IMR-90 (cell line): ENCODE data around the gene ZDHHC14. TPM values are rescaled to one million over a fixed set of nuclear protein-coding genes. Genes with fewer than 3 reads are reported as not detected.

Experiments used
- ATAC-seq: fragments of 200-7000 bp; cut with Tn5 transposase; 2 replicates; pipeline ENCODE4 v1.9.1; 2020; ENCODE audit warnings: low read depth, mild to moderate bottlenecking, moderate library complexity
- BruUV-seq: library from RNA; stranded (reverse); fragments of 400-500 nt; replicated peaks from 2 replicates; lab custom pipeline; 2021; lab: Mats Ljungman, UMichigan
- CTCF ChIA-PET: fragments of 300-600 bp; formaldehyde crosslinking; extraction: SDS; loops from one replicate; lab custom pipeline; 2021; ENCODE audit warnings: antibody characterized with exemption; lab: Yijun Ruan, JAX
- POLR2A ChIA-PET: fragments of 300-600 bp; sonication (Branson Sonifier 250); formaldehyde crosslinking; loops from one replicate; lab custom pipeline; 2022; ENCODE audit warnings: antibody characterized with exemption; ENCODE audit not compliant: unreplicated experiment; lab: Charles Lee
- DNase-seq: peaks from one replicate; pipeline ENCODE4 v3.0.0; 2013
- H2AFZ ChIP-seq: replicated peaks from 2 replicates; pipeline ENCODE3; 2013; ENCODE audit warnings: low read length, mild to moderate bottlenecking; ENCODE audit not compliant: poor library complexity
- H2AK5ac ChIP-seq: 2 replicates; pipeline ENCODE4 v1.6.1; 2013; ENCODE audit warnings: low read depth, low read length, inconsistent platforms
- H2AK9ac ChIP-seq: replicated peaks from 2 replicates; pipeline ENCODE3; 2013; ENCODE audit warnings: mild to moderate bottlenecking, low read depth, low read length, moderate library complexity; ENCODE audit not compliant: poor library complexity
- H2BK120ac ChIP-seq: 2 replicates; pipeline ENCODE4 v1.6.1; 2013; ENCODE audit warnings: low read depth, low read length, inconsistent platforms
- H2BK15ac ChIP-seq: 3 replicates; pipeline ENCODE4 v1.6.1; 2013; ENCODE audit warnings: low read depth, low read length, inconsistent platforms
- H2BK20ac ChIP-seq: 2 replicates; pipeline ENCODE4 v1.6.1; 2013; ENCODE audit warnings: low read depth, mild to moderate bottlenecking, inconsistent platforms, low read length, moderate library complexity
- H2BK5ac ChIP-seq: 2 replicates; pipeline ENCODE4 v1.6.1; 2013; ENCODE audit warnings: mild to moderate bottlenecking, low read depth, low read length, inconsistent platforms; ENCODE audit not compliant: poor library complexity, severe bottlenecking
- H3K14ac ChIP-seq: replicated peaks from 2 replicates; pipeline ENCODE4 v1.6.1; 2013; ENCODE audit warnings: low read depth, low read length, inconsistent platforms
- H3K18ac ChIP-seq: 2 replicates; pipeline ENCODE4 v1.6.1; 2013; ENCODE audit warnings: low read depth, low read length, control low read depth
- H3K23ac ChIP-seq: 2 replicates; pipeline ENCODE4 v1.6.1; 2013; ENCODE audit warnings: low read depth, low read length, inconsistent platforms
- H3K27ac ChIP-seq: 2 replicates; pipeline ENCODE4 v1.5.1; 2013; ENCODE audit warnings: mild to moderate bottlenecking, control low read depth, low read length; ENCODE audit not compliant: insufficient read depth
- H3K27me3 ChIP-seq: 2 replicates; pipeline ENCODE4 v1.6.1; 2013; ENCODE audit warnings: low read length; ENCODE audit not compliant: control insufficient read depth, insufficient read depth
- H3K36me3 ChIP-seq: 2 replicates; pipeline ENCODE4 v1.6.1; 2013; ENCODE audit warnings: low read length, mixed read lengths; ENCODE audit not compliant: control insufficient read depth, insufficient read depth
- H3K4ac ChIP-seq: 2 replicates; pipeline ENCODE4 v1.6.1; 2013; ENCODE audit warnings: low read depth, low read length, inconsistent platforms
- H3K4me1 ChIP-seq: 2 replicates; pipeline ENCODE4 v1.6.1; 2013; ENCODE audit warnings: low read length, mixed read lengths; ENCODE audit not compliant: control insufficient read depth, insufficient read depth
- H3K4me2 ChIP-seq: 2 replicates; pipeline ENCODE4 v1.6.1; 2013; ENCODE audit warnings: low read depth, mild to moderate bottlenecking, control low read depth, low read length, moderate library complexity
- H3K4me3 ChIP-seq: 2 replicates; pipeline ENCODE4 v1.5.1; 2013; ENCODE audit warnings: low read depth, mild to moderate bottlenecking, control low read depth, low read length, moderate library complexity; ENCODE audit not compliant: insufficient read depth
- H3K56ac ChIP-seq: 2 replicates; pipeline ENCODE4 v1.6.1; 2013; ENCODE audit warnings: low read length, inconsistent platforms; ENCODE audit not compliant: insufficient read depth; ENCODE audit errors: extremely low read depth
- H3K79me1 ChIP-seq, 2 experiments: 2 replicates each; pipeline ENCODE4 v1.6.1; 2013; ENCODE audit warnings: low read length in 2 of 2, inconsistent platforms in 1 of 2, low read depth in 1 of 2
- H3K9ac ChIP-seq: 2 replicates; pipeline ENCODE4 v1.6.1; 2013; ENCODE audit warnings: low read depth, low read length, control low read depth
- H3K9me1 ChIP-seq: 2 replicates; pipeline ENCODE4 v1.6.1; 2013; ENCODE audit warnings: low read length, inconsistent platforms; ENCODE audit not compliant: insufficient read depth
- H3K9me3 ChIP-seq: 2 replicates; pipeline ENCODE4 v1.6.1; 2013; ENCODE audit warnings: low read length; ENCODE audit not compliant: control insufficient read depth, insufficient read depth
- H4K20me1 ChIP-seq: 2 replicates; pipeline ENCODE4 v1.6.1; 2013; ENCODE audit warnings: low read length, inconsistent platforms; ENCODE audit not compliant: insufficient read depth
- H4K5ac ChIP-seq: 2 replicates; pipeline ENCODE4 v1.6.1; 2013; ENCODE audit warnings: mild to moderate bottlenecking, low read depth, low read length, control low read depth
- H4K8ac ChIP-seq, 2 experiments: 2 replicates each; pipeline ENCODE4 v1.6.1; 2013; ENCODE audit warnings: low read depth in 2 of 2, low read length in 2 of 2, control low read depth in 1 of 2, inconsistent platforms in 1 of 2
- H4K91ac ChIP-seq: 2 replicates; pipeline ENCODE4 v1.6.1; 2013; ENCODE audit warnings: low read depth, low read length, inconsistent platforms; ENCODE audit not compliant: insufficient read depth
- BHLHE40 ChIP-seq: fragments of 150-350 bp; IDR thresholded peaks from 2 replicates; pipeline ENCODE4 v1.6.1; 2016; ENCODE audit warnings: mild to moderate bottlenecking, low read depth, low read length
- CEBPB ChIP-seq: IDR thresholded peaks from 2 replicates; pipeline ENCODE4 v1.6.1; 2012; ENCODE audit warnings: low read depth, low read length, improper control_type of control experiment
- CHD1 ChIP-seq: IDR thresholded peaks from 2 replicates; pipeline ENCODE4 v1.6.1; 2012; ENCODE audit warnings: low read depth, low read length, improper control_type of control experiment
- CTCF ChIP-seq: conservative IDR thresholded peaks from 2 replicates; pipeline ENCODE4 v1.5.1; 2012; ENCODE audit warnings: mild to moderate bottlenecking, low read depth, low read length, improper control_type of control experiment
- ELK1 ChIP-seq: fragments of 150-350 bp; IDR thresholded peaks from 2 replicates; pipeline ENCODE4 v1.6.1; 2016; ENCODE audit warnings: low read depth, mild to moderate bottlenecking, low read length, moderate library complexity, borderline replicate concordance
- FOS ChIP-seq: fragments of 150-350 bp; IDR thresholded peaks from 2 replicates; pipeline ENCODE4 v1.6.1; 2016; ENCODE audit warnings: low read depth, low read length
- MAFK ChIP-seq: IDR thresholded peaks from 2 replicates; pipeline ENCODE4 v1.6.1; 2012; ENCODE audit warnings: low read depth, low read length, improper control_type of control experiment
- MAZ ChIP-seq: IDR thresholded peaks from 2 replicates; pipeline ENCODE4 v1.6.1; 2012; ENCODE audit warnings: low read depth, mild to moderate bottlenecking, low read length, improper control_type of control experiment, moderate library complexity, borderline replicate concordance
- MXI1 ChIP-seq: IDR thresholded peaks from 2 replicates; pipeline ENCODE4 v1.6.1; 2012; ENCODE audit warnings: low read depth, mild to moderate bottlenecking, low read length, moderate library complexity, borderline replicate concordance
- NFE2L2 ChIP-seq: fragments of 150-350 bp; IDR thresholded peaks from 2 replicates; pipeline ENCODE4 v1.6.1; 2016; ENCODE audit warnings: low read depth, mild to moderate bottlenecking, low read length
- POLR2A ChIP-seq: IDR thresholded peaks from 2 replicates; pipeline ENCODE4 v1.6.1; 2012; ENCODE audit warnings: mild to moderate bottlenecking, low read depth, low read length
- RAD21 ChIP-seq: IDR thresholded peaks from 2 replicates; pipeline ENCODE4 v1.6.1; 2012; ENCODE audit warnings: low read length, improper control_type of control experiment
- RCOR1 ChIP-seq: IDR thresholded peaks from 2 replicates; pipeline ENCODE4 v1.6.1; 2012; ENCODE audit warnings: mild to moderate bottlenecking, low read length, improper control_type of control experiment; ENCODE audit not compliant: insufficient replicate concordance
- RFX5 ChIP-seq: IDR thresholded peaks from 2 replicates; pipeline ENCODE4 v1.8.0; 2012; ENCODE audit warnings: low read depth, mild to moderate bottlenecking, low read length, moderate library complexity
- SMC3 ChIP-seq: fragments of 150-350 bp; IDR thresholded peaks from 2 replicates; pipeline ENCODE4 v1.6.1; 2016; ENCODE audit warnings: low read depth, mild to moderate bottlenecking, antibody characterized with exemption, low read length, moderate library complexity
- USF2 ChIP-seq: fragments of 150-350 bp; IDR thresholded peaks from 2 replicates; pipeline ENCODE4 v1.6.1; 2017; ENCODE audit warnings: mild to moderate bottlenecking, antibody characterized with exemption, low read length, low read depth
- WGBS, 2 experiments: methylation state at CpG; one replicate each; pipeline versions ENCODE4 v1.1.5 to v1.1.7; 2013; ENCODE audit warnings: missing lambda C conversion rate in 2 of 2; ENCODE audit not compliant: insufficient read length in 1 of 2; ENCODE audit errors: extremely low coverage in 2 of 2; 5-methylcytosine and 5-hydroxymethylcytosine counted together
- dilution Hi-C: fragments of 300-500 bp; cut with HindIII; formaldehyde crosslinking; loops from one replicate; pipeline ENCODE4 v1.14.3; 2018; ENCODE audit warnings: low sequenced_read_pairs; ENCODE audit not compliant: unreplicated experiment
- in situ Hi-C: fragments of 300-500 bp; cut with MboI; formaldehyde crosslinking; loops from 3 replicates; pipeline ENCODE4 v1.14.3; 2019; ENCODE audit warnings: low sequenced_read_pairs, inconsistent platforms, mixed read lengths
- intact Hi-C: fragments of 100-400 bp; cut with micrococcal nuclease; formaldehyde crosslinking; loops from 2 replicates; pipeline ENCODE4 v1.10.0; 2022
- polyA plus RNA-seq, 3 experiments: library from polyadenylated mRNA; depleted of rRNA; stranded (reverse); fragments of >200 nt; gene quantifications; 2 replicates each; pipeline ENCODE4 v1.2.3, GENCODE V29; 2012; ENCODE audit warnings: low replicate concordance in 1 of 3
- total RNA-seq: library from RNA; depleted of rRNA; stranded (reverse); fragments of >200 nt; gene quantifications from 2 replicates; pipeline ENCODE4 v1.2.3, GENCODE V29; 2012

Gene ZDHHC14
- total and polyA plus RNA-seq, 2 of the 4 experiments (the other 2 are of a cell fraction): 0.90 to 2.0 TPM

GRCh38 chr6:157433678-157434081, 52.7 kb downstream of the ZDHHC14 start:
- Histone ChIP-seq H3K18ac (no peak overlapping the region), H3K4me3 (no peak overlapping the region), H2BK5ac (no peak overlapping the region), H3K23ac (no peak overlapping the region), H3K4ac (no peak overlapping the region), H2AK5ac (no peak overlapping the region), H4K8ac (no peak overlapping the region), H4K20me1 (no peaks in the 10 kb centered on the region), H3K27me3 (no peaks in the 10 kb centered on the region), H2BK120ac (no peak overlapping the region), H3K9me3 (no peaks in the 10 kb centered on the region), H3K14ac (no peak overlapping the region), H3K9ac (no peak overlapping the region), H2AK9ac (no peak overlapping the region), H4K91ac (no peak overlapping the region), H3K4me1 (no peaks in the 10 kb centered on the region), H3K4me2 (no peak overlapping the region), H4K5ac (no peak overlapping the region), H3K36me3 (no peaks in the 10 kb centered on the region), H2BK15ac (no peak overlapping the region), H2BK20ac (no peak overlapping the region), H2AFZ (no peak overlapping the region), H3K79me1 (no peaks in the 10 kb centered on the region), H3K27ac (no peak overlapping the region), H3K56ac (no peak overlapping the region), H3K9me1 (no peaks in the 10 kb centered on the region)
- in situ Hi-C loops: no loop called here
- no peak for DNase-seq
- no CpG with 5 or more reads among the region's 3 CpGs for WGBS, 2 experiments
- intact Hi-C loops: no loop called here
- ChIA-PET POLR2A (no interaction called here), CTCF (no interaction called here)
- TF ChIP-seq CHD1 (no peak), SMC3 (no peak), MAZ (no peak), POLR2A (no peak), ELK1 (no peak), CEBPB (no peak), BHLHE40 (no peak), RAD21 (no peak), CTCF (no peak), MAFK (no peak), MXI1 (no peak), RFX5 (no peak), RCOR1 (no peak), USF2 (no peak), NFE2L2 (no peak), FOS (no peak)
- ATAC-seq: no peak
- no TSS peak for BruUV-seq
- dilution Hi-C loops: no loop called here
